ENCODE data around the gene PDHA2. TPM values are rescaled to one million over a fixed set of nuclear protein-coding genes. Genes with fewer than 3 reads are reported as not detected.
"Not testable (repeated sequence)": the region's sequence is repeated elsewhere in the genome, so short reads cannot be mapped to it uniquely, and the experiment has no call there.

The PDHA2 gene
- total RNA-seq, 4 donors from 2014 or later, result not detected

DNA sequence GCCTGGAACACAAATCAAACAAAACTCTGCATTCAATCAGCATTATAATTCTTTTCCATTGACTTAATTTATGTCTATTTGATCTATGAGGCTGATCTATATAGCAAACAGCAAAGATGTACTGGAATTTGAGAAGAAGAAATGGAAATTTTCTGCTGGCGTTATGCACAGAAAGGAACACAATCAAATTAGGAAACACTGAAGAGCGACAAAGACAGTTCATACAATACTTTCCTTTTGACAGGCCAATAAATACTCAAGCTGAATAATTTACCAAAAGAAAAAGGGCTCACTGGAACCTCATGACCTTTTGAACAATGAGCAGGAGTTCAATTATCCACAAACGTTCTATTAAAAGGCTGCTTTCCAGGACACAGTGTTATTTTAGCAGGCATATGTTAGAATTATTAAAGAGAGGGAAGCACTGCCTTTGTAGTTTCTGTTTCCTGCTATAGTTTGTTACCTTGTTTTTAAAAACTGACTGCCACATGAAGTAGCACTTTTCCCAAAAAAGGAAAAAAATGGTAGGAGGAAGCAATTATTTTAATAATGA is 8.1 kb downstream of the PDHA2 start:
- H3K27me3 ChIP-seq, result no peaks in the 10 kb centered on the region
- TF ChIP-seq, protein P1, sequence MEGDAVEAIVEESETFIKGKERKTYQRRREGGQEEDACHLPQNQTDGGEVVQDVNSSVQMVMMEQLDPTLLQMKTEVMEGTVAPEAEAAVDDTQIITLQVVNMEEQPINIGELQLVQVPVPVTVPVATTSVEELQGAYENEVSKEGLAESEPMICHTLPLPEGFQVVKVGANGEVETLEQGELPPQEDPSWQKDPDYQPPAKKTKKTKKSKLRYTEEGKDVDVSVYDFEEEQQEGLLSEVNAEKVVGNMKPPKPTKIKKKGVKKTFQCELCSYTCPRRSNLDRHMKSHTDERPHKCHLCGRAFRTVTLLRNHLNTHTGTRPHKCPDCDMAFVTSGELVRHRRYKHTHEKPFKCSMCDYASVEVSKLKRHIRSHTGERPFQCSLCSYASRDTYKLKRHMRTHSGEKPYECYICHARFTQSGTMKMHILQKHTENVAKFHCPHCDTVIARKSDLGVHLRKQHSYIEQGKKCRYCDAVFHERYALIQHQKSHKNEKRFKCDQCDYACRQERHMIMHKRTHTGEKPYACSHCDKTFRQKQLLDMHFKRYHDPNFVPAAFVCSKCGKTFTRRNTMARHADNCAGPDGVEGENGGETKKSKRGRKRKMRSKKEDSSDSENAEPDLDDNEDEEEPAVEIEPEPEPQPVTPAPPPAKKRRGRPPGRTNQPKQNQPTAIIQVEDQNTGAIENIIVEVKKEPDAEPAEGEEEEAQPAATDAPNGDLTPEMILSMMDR (IDR thresholded peaks at IDR 0.05), result no peak
- TF ChIP-seq POLR2A (IDR thresholded peaks at IDR 0.05), result no peak
- intact Hi-C loops (cut with DNase I), result no loop called here
- 25 to 29% methylated on average over 3 of the region's 3 CpGs for WGBS, 2 donors
- no peak for DNase-seq
- no peak overlapping the region for H3K4me3 ChIP-seq
- H3K36me3 ChIP-seq, result no peaks in the 10 kb centered on the region
- no peaks in the 10 kb centered on the region for H3K9me3 ChIP-seq
- no peaks in the 10 kb centered on the region for H3K4me1 ChIP-seq
- H3K27ac ChIP-seq, result no peak overlapping the region

DNA sequence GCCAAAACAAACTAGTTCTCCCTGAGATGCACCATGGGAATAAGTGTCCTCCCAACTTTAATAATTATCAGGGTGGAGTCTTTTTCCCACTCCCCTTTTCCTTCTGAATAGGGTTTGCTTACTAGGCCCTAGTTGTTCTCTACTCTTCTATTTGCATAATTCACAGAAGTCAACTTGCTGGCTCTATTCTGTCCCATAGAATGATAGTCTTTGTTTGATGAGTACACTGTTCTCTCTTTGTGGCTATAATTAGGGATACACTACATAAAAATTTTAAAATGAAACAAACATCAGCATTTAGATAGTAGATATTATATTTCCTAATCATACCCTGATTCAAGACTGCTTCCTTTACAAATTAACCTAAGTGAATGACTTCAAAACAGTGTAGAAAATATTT is 10.3 kb downstream of the PDHA2 start:
- no peaks in the 10 kb centered on the region for H3K4me1 ChIP-seq
- no peak for TF ChIP-seq POLR2A (IDR thresholded peaks at IDR 0.05)
- TF ChIP-seq, protein P1 (IDR thresholded peaks at IDR 0.05), result no peak
- intact Hi-C loops (cut with DNase I), result no loop called here
- no peaks in the 10 kb centered on the region for H3K9me3 ChIP-seq
- H3K27me3 ChIP-seq, result no peaks in the 10 kb centered on the region
- H3K36me3 ChIP-seq, result no peaks in the 10 kb centered on the region
- no peak overlapping the region for H3K4me3 ChIP-seq
- H3K27ac ChIP-seq, result no peak overlapping the region
- DNase-seq, result no peak

DNA sequence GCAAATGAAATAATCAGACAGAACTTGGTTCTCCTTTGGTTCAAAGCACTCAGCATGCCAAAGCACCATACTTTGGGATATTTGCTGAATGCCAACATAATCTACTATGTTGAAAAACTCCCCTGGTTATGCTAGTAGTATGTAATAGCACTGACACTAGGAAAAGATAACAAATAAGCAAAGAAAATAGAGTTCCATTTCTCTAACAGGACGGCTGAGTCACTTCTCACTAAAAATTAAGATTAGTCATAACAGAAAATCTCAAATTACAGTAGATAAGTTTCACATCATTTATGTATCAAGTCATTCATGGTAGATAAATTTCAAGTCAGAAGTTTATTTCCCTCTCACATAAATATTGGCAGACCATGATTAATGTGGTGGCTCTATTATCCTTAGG is 17.9 kb downstream of the PDHA2 start:
- WGBS, 2 donors, result 43 to 47% methylated on average over 1 of the region's 1 CpG
- DNase-seq, result no peak
- H3K27ac ChIP-seq, result no peak overlapping the region
- no peaks in the 10 kb centered on the region for H3K9me3 ChIP-seq
- no peaks in the 10 kb centered on the region for H3K36me3 ChIP-seq
- no peaks in the 10 kb centered on the region for H3K4me1 ChIP-seq
- TF ChIP-seq POLR2A (IDR thresholded peaks at IDR 0.05), result no peak
- TF ChIP-seq, protein P1 (IDR thresholded peaks at IDR 0.05), result no peak
- H3K4me3 ChIP-seq, result no peak overlapping the region
- H3K27me3 ChIP-seq, result no peaks in the 10 kb centered on the region
- intact Hi-C loops (cut with DNase I), result no loop called here

DNA sequence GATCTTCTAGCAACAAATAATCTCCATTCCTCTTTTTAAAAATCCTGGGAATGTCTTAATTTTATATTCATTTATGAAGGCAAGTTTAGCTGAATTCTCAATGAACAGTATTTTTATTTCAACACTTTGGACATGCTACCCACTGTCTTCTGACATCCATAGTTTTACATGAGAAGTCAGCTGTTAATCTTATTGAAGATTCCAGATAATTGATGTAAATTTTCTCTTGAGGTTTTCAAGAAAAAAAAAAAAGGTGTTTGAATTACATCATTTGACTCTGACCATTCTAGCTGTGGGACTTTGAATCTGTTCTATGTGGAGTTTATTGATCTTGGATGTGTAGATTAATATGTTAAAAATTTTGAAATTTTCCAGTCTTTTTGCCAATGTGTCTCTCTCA is 28.0 kb downstream of the PDHA2 start:
- intact Hi-C loops (cut with DNase I), result no loop called here
- no peak for DNase-seq
- H3K4me1 ChIP-seq, result no peaks in the 10 kb centered on the region
- H3K27ac ChIP-seq, result no peak overlapping the region
- H3K9me3 ChIP-seq, result peaks cover 5 to 15% (median 7%) of the 10 kb centered on the region in 3 donors
- H3K27me3 ChIP-seq, result no peaks in the 10 kb centered on the region
- H3K4me3 ChIP-seq, result no peak overlapping the region
- no peak for TF ChIP-seq POLR2A (IDR thresholded peaks at IDR 0.05)
- TF ChIP-seq, protein P1 (IDR thresholded peaks at IDR 0.05), result no peak
- H3K36me3 ChIP-seq, result no peaks in the 10 kb centered on the region

DNA sequence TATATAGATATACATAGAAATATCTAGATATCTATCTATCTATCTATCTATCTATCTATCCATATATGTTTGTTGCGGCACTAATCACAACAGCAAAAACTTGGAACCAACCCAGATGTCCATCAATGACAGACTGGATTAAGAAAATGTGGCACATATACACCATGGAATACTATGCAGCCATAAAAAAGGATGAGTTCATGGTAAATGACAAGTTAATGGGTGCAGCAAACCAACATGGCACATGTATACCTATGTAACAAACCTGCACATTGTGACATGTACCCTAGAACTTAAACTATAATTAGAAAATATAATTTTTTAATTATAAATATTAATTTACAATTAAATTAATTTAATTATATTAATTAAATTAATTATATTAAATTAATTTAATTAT is 29.5 kb downstream of the PDHA2 start:
- H3K27me3 ChIP-seq; DNase-seq; H3K27ac ChIP-seq; intact Hi-C loops (cut with DNase I); H3K36me3 ChIP-seq; H3K4me3 ChIP-seq; H3K4me1 ChIP-seq: not testable (repeated sequence)
- WGBS, 2 donors, result 96 to 100% methylated on average over 1 of the region's 1 CpG
- H3K9me3 ChIP-seq, result peaks cover 5 to 15% (median 7%) of the 10 kb centered on the region in 3 donors

DNA sequence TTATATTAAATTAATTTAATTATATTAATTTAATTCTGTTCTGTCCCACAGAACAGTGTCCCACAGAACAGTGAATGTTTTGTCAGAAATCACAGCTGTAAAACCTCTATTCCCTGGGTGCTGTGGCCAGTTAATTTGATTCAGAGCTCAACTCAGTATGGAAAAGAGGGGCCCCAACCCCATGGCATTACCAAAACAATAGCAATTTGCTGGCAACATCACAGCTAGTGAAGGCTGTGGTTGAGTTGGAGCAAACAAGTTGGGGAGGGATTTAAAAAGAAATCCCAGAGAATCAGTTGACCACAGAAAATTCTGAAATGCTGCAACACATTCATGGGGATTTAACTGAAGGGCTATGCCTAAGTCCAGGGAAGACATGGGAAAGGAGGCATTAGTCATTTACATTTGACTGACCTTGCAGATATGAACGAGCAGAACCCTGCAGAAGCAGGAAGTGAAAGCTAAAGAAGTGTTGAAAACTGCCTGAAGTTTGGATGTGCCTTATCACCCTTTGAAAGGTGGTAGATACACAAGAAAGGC is 30.1 kb downstream of the PDHA2 start:
- H3K27ac ChIP-seq, result no peak overlapping the region
- H3K9me3 ChIP-seq, result peaks cover 5 to 15% (median 7%) of the 10 kb centered on the region in 3 donors
- TF ChIP-seq, protein P1 (IDR thresholded peaks at IDR 0.05), result no peak
- TF ChIP-seq POLR2A (IDR thresholded peaks at IDR 0.05), result no peak
- WGBS, 2 donors, result 17% methylated on average over 1 of the region's 1 CpG
- no peaks in the 10 kb centered on the region for H3K27me3 ChIP-seq
- intact Hi-C loops (cut with DNase I), result no loop called here
- no peaks in the 10 kb centered on the region for H3K4me1 ChIP-seq
- DNase-seq, result no peak
- H3K36me3 ChIP-seq, result no peaks in the 10 kb centered on the region
- H3K4me3 ChIP-seq, result no peak overlapping the region
